Tibial artery (tissue), 4 donors: ENCODE results near the gene WRAP53.
A peak's percentile ranks its signal among the peaks of the same experiment; 100 is the strongest.

Source experiments
- DNase-seq, 2 donors: peaks; one replicate each; pipeline ENCODE4 v3.0.0-alpha.2; 2019
- H3K27ac ChIP-seq, 2 donors: fragments of 200-600 bp; sonication (generic) in 1 of 2; 1 replicate in 1 of 2; 2 replicates in 1 of 2; pipeline ENCODE4 v1.5.1; 2018 to 2019; ENCODE audit warnings: mild to moderate bottlenecking in 1 of 2
- H3K27me3 ChIP-seq, 2 donors: fragments of 200-600 bp; sonication (generic) in 1 of 2; one replicate each; pipeline versions ENCODE4 v1.5.1 to v1.6.0; 2016 to 2019
- H3K36me3 ChIP-seq, 3 donors: fragments of 200-600 bp; sonication (generic) in 2 of 3; one replicate each; pipeline ENCODE4 v1.5.1; 2016 to 2019; ENCODE audit warnings: mild to moderate bottlenecking in 2 of 3
- H3K4me1 ChIP-seq, 4 donors: fragments of 200-600 bp; sonication (generic) in 2 of 4; 1 replicate in 3 of 4; 2 replicates in 1 of 4; pipeline ENCODE4 v1.5.1; 2016 to 2019
- H3K4me3 ChIP-seq, 2 donors: fragments of 200-600 bp; sonication (generic) in 1 of 2; 1 replicate in 1 of 2; 2 replicates in 1 of 2; pipeline ENCODE4 v1.5.1; 2018 to 2019; ENCODE audit warnings: mild to moderate bottlenecking in 2 of 2
- H3K9me3 ChIP-seq, 3 donors: fragments of 200-600 bp; sonication (generic) in 1 of 3; one replicate each; pipeline ENCODE4 v1.5.1; 2016 to 2019
- CTCF ChIP-seq, 2 experiments: fragments of 200-600 bp in 1 of 2; fragments of 450-650 bp in 1 of 2; IDR thresholded peaks; one replicate each; pipeline ENCODE4 v1.5.1; 2017 to 2019; ENCODE audit warnings: antibody characterized with exemption in 2 of 2, mild to moderate bottlenecking in 1 of 2, moderate library complexity in 1 of 2
- intact Hi-C: fragments of 100-400 bp; cut with DNase I; formaldehyde crosslinking; loops from one replicate; pipeline ENCODE4 v1.15.0; 2023; ENCODE audit warnings: low total_unique reads

WRAP53 gene

DNA sequence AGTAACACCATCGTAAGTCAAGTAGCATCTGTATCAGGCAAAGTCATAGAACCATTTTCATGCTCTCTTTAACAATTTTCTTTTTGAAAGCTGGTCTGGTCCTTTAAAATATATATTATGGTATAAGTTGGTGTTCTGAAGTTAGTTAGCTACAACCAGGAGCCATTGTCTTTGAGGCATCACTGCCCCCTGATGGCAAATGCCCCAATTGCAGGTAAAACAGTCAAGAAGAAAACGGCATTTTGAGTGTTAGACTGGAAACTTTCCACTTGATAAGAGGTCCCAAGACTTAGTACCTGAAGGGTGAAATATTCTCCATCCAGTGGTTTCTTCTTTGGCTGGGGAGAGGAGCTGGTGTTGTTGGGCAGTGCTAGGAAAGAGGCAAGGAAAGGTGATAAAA is 15.0 kb upstream of the WRAP53 start:
- Histone ChIP-seq H3K36me3 (peaks cover 68 to 84% (median 78%) of the 10 kb centered on the region in 3 donors), H3K4me3 (no peak overlapping the region), H3K9me3 (peaks cover 0 to 9% (median 0%) of the 10 kb centered on the region in 3 donors), H3K27ac (no peak overlapping the region), H3K27me3 (no peaks in the 10 kb centered on the region), H3K4me1 (no peaks in the 10 kb centered on the region)
- DNase-seq = no peak
- no peak for TF ChIP-seq CTCF (IDR thresholded peaks at IDR 0.05)
- intact Hi-C loops = loop anchor here (10.0 kb wide), 1 partner anchor 1902 kb away; the partner anchor contains the start of genes CFAP52 and STX8

DNA sequence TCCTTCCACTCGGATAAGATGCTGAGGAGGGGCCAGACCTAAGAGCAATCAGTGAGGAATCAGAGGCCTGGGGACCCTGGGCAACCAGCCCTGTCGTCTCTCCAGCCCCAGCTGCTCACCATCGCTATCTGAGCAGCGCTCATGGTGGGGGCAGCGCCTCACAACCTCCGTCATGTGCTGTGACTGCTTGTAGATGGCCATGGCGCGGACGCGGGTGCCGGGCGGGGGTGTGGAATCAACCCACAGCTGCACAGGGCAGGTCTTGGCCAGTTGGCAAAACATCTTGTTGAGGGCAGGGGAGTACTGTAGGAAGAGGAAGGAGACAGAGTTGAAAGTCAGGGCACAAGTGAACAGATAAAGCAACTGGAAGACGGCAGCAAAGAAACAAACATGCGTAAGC is 13.3 kb upstream of the WRAP53 start:
- no peaks in the 10 kb centered on the region for H3K27me3 ChIP-seq
- DNase-seq = no peak
- intact Hi-C loops = loop anchor here (10.0 kb wide), 1 partner anchor 1900 kb away; the partner anchor contains the start of genes CFAP52 and STX8
- TF ChIP-seq CTCF (IDR thresholded peaks at IDR 0.05) = no peak
- no peak overlapping the region for H3K4me3 ChIP-seq
- no peak overlapping the region for H3K27ac ChIP-seq
- H3K4me1 ChIP-seq = no peaks in the 10 kb centered on the region
- H3K36me3 ChIP-seq = peaks cover 59 to 67% (median 63%) of the 10 kb centered on the region in 3 donors
- H3K9me3 ChIP-seq = peaks cover 0 to 9% (median 0%) of the 10 kb centered on the region in 3 donors

DNA sequence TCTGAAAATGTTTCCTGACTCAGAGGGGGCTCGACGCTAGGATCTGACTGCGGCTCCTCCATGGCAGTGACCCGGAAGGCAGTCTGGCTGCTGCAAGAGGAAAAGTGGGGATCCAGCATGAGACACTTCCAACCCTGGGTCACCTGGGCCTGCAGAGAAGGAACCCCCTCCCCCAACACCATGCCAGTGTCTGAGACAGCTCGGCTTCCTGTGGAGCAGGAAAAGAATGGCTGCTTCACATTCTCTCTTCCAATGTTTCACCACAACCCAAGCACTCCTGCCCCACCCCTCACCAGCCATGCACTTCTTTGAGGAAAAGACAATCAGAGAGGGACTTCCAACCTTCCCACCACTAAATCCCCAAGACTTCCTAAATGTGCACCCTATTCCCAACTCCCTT is 11.7 kb upstream of the WRAP53 start:
- intact Hi-C loops = loop anchor here (10.0 kb wide), 1 partner anchor 1898 kb away; the partner anchor contains the start of genes CFAP52 and STX8
- TF ChIP-seq CTCF (IDR thresholded peaks at IDR 0.05) = no peak
- no peak for DNase-seq
- Histone ChIP-seq H3K4me3 (no peak overlapping the region), H3K36me3 (peaks cover 43 to 51% (median 48%) of the 10 kb centered on the region in 3 donors), H3K4me1 (no peaks in the 10 kb centered on the region), H3K27me3 (no peaks in the 10 kb centered on the region), H3K9me3 (peaks cover 0 to 9% (median 0%) of the 10 kb centered on the region in 3 donors), H3K27ac (no peak overlapping the region)

DNA sequence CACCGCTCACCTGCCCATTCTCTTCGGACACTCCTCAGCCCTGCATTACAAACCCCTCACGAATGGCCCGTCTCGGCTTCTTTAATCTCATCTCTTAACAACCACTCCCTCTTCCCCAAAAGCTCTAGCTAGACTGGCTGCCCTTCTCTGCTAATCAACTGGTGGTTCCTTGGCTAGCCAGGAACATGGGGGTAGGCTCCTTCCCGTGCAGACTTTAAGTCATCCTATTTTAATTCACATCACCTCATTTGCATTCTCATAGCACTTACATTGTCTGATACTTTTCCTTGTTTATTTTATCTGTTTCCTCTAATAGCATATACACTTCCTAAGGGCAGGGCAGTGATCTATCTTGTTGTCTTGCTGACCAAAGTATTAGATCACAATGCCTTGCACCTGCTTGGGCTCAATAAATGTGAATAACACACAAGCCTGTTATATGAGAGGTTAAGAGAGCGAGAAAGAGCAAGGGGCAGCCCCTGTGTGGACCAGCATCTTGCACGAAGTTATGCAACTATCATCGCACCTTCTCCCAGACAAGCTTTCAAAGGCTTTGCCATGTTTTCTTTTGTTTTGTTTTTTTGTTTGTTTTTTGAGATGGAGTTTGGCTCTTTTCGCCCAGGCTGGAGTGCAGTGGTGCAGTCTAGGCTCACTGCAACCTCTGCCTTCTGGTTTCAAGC is 10.7 kb upstream of the WRAP53 start:
- H3K9me3 ChIP-seq = peaks cover 0 to 9% (median 0%) of the 10 kb centered on the region in 3 donors
- H3K36me3 ChIP-seq = peaks cover 35 to 41% (median 39%) of the 10 kb centered on the region in 3 donors
- no peak for TF ChIP-seq CTCF (IDR thresholded peaks at IDR 0.05)
- no peaks in the 10 kb centered on the region for H3K27me3 ChIP-seq
- no peak for DNase-seq
- H3K27ac ChIP-seq = no peak overlapping the region
- intact Hi-C loops = loop anchor here (10.0 kb wide), 1 partner anchor 1897 kb away; the partner anchor contains the start of genes CFAP52 and STX8
- H3K4me1 ChIP-seq = no peaks in the 10 kb centered on the region
- H3K4me3 ChIP-seq = no peak overlapping the region

DNA sequence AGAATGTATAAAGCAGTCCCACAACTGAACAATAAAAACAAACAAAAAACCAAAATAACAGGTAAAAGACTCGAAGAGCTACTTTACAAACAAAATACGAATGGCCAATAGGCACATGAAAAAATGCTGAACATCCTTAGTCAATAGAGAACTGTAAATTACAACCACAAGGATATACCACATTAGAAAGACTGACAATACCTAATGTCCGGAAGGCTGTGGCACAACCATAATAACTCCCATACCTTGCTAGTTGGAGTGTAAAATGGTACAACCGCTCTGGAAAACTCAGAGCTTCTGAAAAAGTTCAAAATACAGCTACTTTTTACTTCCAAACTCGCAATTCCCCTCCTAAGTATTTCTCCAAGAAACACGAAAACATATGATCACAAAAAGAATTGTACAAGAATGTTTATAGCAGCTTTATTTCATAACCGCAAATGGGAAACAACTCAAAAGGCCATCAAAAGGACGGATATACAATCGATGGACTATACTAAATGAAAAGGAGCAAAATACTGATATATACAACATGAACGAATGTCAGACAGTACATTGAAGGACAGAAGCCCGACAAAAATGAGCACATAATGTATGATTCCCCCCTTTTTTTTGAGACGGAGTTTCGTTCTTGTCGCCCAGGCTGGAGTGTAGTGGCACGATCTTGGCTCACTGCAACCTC is 3.3 kb upstream of the WRAP53 start:
- Histone ChIP-seq H3K27ac (peak overlapping the region; percentile 93 to 94), H3K9me3 (no peaks in the 10 kb centered on the region), H3K27me3 (no peaks in the 10 kb centered on the region), H3K4me1 (peaks cover 0 to 33% (median 21%) of the 10 kb centered on the region in 4 donors), H3K36me3 (no peaks in the 10 kb centered on the region), H3K4me3 (peak overlapping the region; percentile 82 to 87)
- intact Hi-C loops = loop anchor here (5.0 kb wide), 1 partner anchor 58 kb away; the partner anchor contains the start of gene SAT2
- TF ChIP-seq CTCF (IDR thresholded peaks at IDR 0.05) = no peak
- no peak for DNase-seq
